NCI-H2196 treated with DMSO at 0.1 percent for 48 hours (cell line): Measurements from ENCODE around the gene RAMP1.
"Not testable (repeated sequence)": the region's sequence is repeated elsewhere in the genome, so short reads cannot be mapped to it uniquely, and the experiment has no call there.

Source experiments
- DNase-seq: peaks from one replicate; lab custom pipeline; 2025; ENCODE audit not compliant: unreplicated experiment; lab: John Stamatoyannopoulos, UW

RAMP1 gene

DNA sequence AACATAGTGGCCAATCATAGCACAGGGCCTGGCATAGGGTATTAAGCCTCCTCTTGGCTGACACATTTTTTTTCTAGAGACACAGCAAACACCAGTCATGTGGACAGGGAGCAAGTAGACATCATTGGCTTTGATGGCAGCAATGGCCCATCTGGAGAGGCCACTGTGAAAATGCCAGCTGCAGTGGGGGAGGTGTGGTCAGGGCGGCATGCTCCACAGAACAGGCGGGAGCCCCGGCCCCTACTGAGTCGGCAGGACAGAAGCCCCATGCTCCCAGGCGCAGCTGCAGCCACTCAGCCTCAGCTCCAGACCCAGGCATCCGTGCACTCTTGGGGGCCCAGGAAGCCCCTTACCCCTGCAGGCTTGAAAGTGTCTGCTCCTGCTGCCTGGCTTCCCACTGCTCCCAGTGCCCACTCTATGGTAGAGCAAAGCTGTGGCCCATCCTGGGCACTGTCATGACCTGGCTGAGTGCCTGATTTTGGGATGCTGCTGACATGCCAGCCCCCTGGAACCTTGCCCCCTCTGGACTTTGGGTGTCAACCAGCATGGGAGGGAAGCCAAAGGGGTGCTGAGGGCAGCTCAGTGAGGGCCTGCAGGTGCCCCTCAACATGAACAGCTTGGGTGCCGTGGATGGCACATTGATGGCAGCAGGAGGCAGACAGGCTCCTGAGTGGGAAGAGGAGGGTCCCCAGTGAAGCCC, 84.1 kb downstream of the RAMP1 start:
- DNase-seq, result no peak

DNA sequence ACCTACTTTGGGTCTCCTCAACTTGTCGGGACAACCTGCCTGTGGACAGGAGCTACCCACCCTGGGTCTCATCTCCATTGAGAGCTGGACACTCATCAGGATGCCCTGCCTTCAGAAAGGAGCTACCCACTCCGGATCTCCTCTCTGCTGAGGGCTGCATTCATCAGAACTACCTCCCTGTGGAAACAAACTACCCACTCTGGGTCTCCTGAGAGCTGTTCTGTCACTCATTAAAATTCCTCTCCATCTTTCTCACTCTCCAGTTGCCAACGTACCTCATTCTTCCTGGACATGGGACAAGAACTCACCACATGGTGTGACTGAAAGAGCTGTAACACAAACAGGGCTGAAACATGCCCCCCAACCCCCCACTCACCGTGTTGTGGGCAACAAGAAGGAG, 84.9 kb downstream of the RAMP1 start:
- no peak for DNase-seq

DNA sequence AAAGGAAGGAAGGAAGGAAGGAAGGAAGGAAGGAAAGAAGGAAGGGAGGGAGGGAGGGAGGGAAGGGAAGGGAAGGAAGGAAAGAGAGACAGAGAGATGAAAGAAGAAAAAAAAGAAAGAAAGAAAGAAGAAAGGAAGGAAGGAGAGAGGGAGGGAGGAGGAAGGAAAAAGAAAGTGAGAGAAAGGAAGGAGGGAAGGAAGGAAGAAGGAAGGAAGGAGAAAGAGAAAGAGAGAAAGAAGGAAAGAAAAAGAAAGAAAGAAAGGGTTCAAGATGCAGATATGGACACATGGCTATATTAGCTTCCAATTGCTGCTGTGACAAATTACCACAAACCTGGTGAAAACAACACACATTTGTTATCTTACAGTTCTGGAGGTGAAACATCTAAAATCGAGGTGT, 87.0 kb downstream of the RAMP1 start:
- DNase-seq, result no peak

DNA sequence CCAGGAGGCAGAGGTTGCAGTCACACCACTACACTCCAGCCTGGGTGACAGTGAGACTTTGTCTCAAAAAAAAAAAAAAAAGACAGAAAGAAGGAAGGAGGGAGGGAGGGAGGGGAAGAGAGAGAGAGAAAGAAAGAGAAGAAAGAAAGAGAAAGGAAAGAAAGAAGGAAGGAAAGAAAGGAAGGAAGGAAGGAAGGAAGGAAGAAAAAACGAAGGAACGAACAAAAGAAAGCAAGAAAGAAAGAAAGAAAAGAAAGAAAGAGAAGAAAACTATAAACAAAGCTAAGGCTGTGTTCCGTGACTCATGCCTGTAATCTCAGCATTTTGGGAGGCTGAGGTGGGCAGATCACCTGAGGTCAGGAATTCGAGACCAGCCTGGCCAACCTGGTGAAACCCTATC, 91.9 kb downstream of the RAMP1 start:
- not testable (repeated sequence) for DNase-seq

DNA sequence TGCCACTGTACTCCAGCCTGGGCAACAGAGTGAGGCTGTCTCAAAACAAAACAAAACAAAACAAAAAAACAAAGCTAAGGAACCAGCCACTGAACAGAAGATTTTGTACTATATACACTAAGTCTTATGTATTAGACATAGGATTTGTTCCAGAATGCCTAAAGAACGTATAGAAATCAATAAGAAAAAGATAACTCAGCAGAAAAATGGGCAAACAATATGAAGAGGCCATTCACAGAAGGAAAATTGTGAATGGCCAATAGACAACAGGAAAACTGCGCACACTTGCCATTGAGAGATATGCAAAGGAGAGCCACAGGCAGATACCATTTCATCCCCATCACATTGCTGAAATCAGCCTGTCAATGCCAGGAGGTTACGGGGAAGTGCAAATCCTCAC, 92.5 kb downstream of the RAMP1 start:
- DNase-seq, result no peak

DNA sequence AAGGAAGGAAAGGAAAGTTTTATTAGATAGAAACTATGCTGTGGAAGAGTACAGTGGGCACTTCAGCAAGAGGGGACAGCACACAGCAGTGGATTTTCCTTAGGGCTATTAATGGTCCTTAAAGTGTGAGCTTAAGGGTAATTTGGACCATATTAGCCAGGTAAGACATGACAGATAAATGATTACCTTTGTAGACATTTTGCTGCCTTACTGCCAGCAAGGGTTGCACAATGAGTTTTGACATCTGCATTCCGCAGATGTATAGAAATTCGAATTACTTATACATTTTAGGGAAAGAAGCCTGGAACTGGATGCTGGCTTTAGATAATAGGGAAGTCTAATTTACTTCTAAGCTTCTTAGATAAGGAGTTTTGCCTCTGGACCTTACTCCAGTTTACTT, 93.4 kb downstream of the RAMP1 start:
- DNase-seq, result no peak

DNA sequence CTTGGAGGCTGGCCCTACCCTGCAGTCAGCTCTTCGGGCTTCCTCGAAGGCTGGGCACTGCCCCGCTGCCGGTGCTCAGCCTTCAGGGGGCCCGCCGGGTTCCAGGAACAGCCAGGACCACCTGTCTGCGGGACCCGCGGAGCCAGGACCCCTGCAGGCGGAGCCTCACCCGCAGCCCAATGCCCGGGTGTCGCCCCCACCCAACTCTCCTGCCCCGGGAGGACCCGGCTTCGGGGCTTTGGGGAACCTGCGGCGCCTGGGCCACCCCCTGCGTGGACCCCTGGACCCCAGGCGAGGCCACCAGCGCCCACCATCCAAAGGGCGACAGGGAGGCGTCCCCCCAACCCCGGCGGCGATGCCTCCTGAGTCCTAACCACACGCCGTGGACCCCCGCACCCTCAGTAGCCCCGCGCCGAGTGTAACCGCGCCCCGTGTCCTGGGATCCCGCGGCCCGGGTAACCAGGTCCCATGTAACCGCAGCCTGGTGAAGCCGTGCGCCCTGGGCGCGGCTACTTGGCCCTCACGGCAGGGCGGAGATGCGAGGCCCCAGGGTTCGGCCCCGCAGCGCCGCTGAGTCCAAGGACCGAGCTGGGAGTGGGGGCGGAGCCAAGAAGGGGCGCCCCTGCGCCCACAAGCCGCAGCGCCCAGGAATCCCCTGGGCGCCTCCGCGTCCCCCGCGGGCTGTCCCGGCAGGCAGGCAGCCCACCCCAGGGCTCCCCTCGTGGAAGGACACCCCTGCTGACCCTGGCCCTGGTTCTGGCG, 96.4 kb downstream of the RAMP1 start:
- no peak for DNase-seq

DNA sequence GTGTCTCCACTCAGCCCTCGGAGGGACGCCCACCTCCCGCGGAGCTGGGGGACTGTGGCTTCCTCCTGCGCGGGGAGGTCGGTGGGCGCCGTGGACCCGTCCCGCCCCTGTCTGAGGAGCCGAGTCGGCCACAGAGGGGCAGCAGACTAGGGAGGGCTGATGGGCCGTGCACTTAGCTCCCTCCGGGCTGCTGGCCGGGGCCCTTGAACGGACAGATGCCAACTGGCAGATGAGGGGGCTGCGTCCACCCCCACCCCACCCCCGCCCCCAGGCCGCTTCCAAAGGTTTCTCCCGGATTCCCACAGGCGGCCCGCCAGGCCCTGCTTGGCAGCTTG, 96.9 kb downstream of the RAMP1 start:
- DNase-seq, result no peak

DNA sequence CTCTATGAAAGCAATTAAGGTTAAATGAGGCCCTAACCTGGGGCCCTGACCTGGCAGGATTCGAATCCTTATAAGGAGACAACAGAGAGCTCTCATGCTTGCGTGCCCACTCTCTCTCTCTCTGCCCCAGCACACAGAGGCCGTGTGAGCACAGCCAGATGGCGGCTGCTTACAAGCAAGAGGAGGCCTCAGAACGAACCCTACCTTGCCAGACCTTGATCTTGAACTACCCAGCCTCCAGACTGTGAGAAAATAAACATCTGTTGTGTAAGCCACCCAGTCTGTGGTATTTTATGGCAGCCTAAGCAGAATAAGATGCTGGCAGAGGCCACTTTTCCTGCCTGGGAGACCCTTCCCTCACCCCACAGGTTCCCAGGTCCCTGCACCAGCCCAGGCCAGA, 102.2 kb downstream of the RAMP1 start:
- DNase-seq, result no peak
